ENCODE results near the gene CEP97. TPM values are rescaled to one million over a fixed set of nuclear protein-coding genes. Genes with fewer than 3 reads are reported as not detected.
"Not testable (repeated sequence)": the region's sequence is repeated elsewhere in the genome, so short reads cannot be mapped to it uniquely, and the experiment has no call there.

The CEP97 gene
- total RNA-seq, 1 experiment from 2014 or later, result 12.0 TPM

- TF ChIP-seq TP53 (CRISPR knock-in tag; IDR thresholded peaks at IDR 0.05) (no peak), PRRX2 (CRISPR knock-in tag; IDR thresholded peaks at IDR 0.05) (no peak), JAZF1 (CRISPR knock-in tag; IDR thresholded peaks at IDR 0.05) (no peak), NR1H2 (CRISPR knock-in tag; IDR thresholded peaks at IDR 0.05) (no peak), ZNF232 (CRISPR knock-in tag; IDR thresholded peaks at IDR 0.05) (no peak), SP1 (CRISPR knock-in tag; conservative IDR thresholded peaks at IDR 0.05) (no peak), CBFB (CRISPR knock-in tag; IDR thresholded peaks at IDR 0.05; ENCODE audit: low read depth) (no peak), ZNF396 (CRISPR knock-in tag; IDR thresholded peaks at IDR 0.05; ENCODE audit: borderline replicate concordance) (no peak), SOX15 (CRISPR knock-in tag; IDR thresholded peaks at IDR 0.05) (no peak), MAX (CRISPR knock-in tag; IDR thresholded peaks at IDR 0.05) (no peak), ZNF416 (CRISPR knock-in tag; IDR thresholded peaks at IDR 0.05) (no peak), ZNF425 (CRISPR knock-in tag; conservative IDR thresholded peaks at IDR 0.05) (no peak)
Observed at GRCh38 chr3:101677436-101678286, 46.8 kb upstream of the CEP97 start (continued).

GRCh38 chr3:101678837-101679236 is 45.6 kb upstream of the CEP97 start:
- POLR2A ChIA-PET, result interaction anchor here (0.7 kb wide), 2 partner anchors 95 to 516 kb away, joined by 3 to 4 read pairs; no protein-coding TSS in a partner anchor
- Mint-ChIP-seq H3K4me1 (peaks cover 27% of the 10 kb centered on the region), H3K36me3 (peaks cover 33% of the 10 kb centered on the region)
- H3K27me3 Mint-ChIP-seq (ENCODE audit: low read depth); CTCF ChIA-PET; H3K9me3 Mint-ChIP-seq; ATAC-seq; H3K27ac Mint-ChIP-seq; DNase-seq (ENCODE audit: low spot score); H3K4me3 Mint-ChIP-seq: not testable (repeated sequence)

GRCh38 chr3:101680466-101680865 is 43.9 kb upstream of the CEP97 start:
- H3K4me3 Mint-ChIP-seq, result no peak overlapping the region
- POLR2A ChIA-PET, result no interaction called here
- TF ChIP-seq ZNF671 (CRISPR knock-in tag; IDR thresholded peaks at IDR 0.05), result peak; percentile 78
- peak; percentile 83 for TF ChIP-seq AR (CRISPR knock-in tag; IDR thresholded peaks at IDR 0.05)
- TF ChIP-seq ZNF416 (CRISPR knock-in tag; IDR thresholded peaks at IDR 0.05), result peak; percentile 79; the same call in 1 of the 2 replicates
- peak; percentile 90 for TF ChIP-seq PRRX2 (CRISPR knock-in tag; IDR thresholded peaks at IDR 0.05)
- peak; percentile 55; the same call in 1 of the 2 replicates for TF ChIP-seq ZNF532 (CRISPR knock-in tag; IDR thresholded peaks at IDR 0.05; ENCODE audit: borderline replicate concordance)
- TF ChIP-seq AFF4 (CRISPR knock-in tag; IDR thresholded peaks at IDR 0.05; ENCODE audit: borderline replicate concordance), result no peak
- TF ChIP-seq ERG (CRISPR knock-in tag; IDR thresholded peaks at IDR 0.05), result peak; percentile 62; the same call in 1 of the 2 replicates
- TF ChIP-seq CREM (CRISPR knock-in tag; IDR thresholded peaks at IDR 0.05), result no peak

More at GRCh38 chr3:101680466-101680865, 43.9 kb upstream of the CEP97 start:
- DNase-seq (ENCODE audit: low spot score) (no peak), ATAC-seq (no peak)
- CTCF ChIA-PET, result no interaction called here
- H3K9me3 Mint-ChIP-seq, result no peaks in the 10 kb centered on the region
- peaks cover 22% of the 10 kb centered on the region for H3K4me1 Mint-ChIP-seq
- H3K27ac Mint-ChIP-seq, result peak overlapping the region; percentile 49; the same call in 1 of the 2 replicates
- H3K27me3 Mint-ChIP-seq (ENCODE audit: low read depth), result no peaks in the 10 kb centered on the region
- H3K36me3 Mint-ChIP-seq, result peaks cover 45% of the 10 kb centered on the region

Measured in WTC11 (cell line).